K562 (cell line): ENCODE measurements around the gene NSMF. TPM values are rescaled to one million over a fixed set of nuclear protein-coding genes. Genes with fewer than 3 reads are reported as not detected.

ENCODE experiments used
- ATAC-seq: fragments of 200-7000 bp; cut with Tn5 transposase; 3 replicates; pipeline ENCODE4 v1.9.1; 2020; ENCODE audit warnings: moderate library complexity
- BruUV-seq: library from RNA; stranded (reverse); fragments of 400-500 nt; replicated peaks from 2 replicates; lab custom pipeline; 2021; lab: Mats Ljungman, UMichigan
- CTCF ChIA-PET: fragments of 300-600 bp; formaldehyde crosslinking; extraction: SDS; loops from one replicate; lab custom pipeline; 2021; ENCODE audit warnings: low intra/inter-chr PET ratio; lab: Yijun Ruan, JAX
- POLR2A ChIA-PET: fragments of 300-600, 350-650 bp; sonication (Branson Sonifier 250); formaldehyde crosslinking; extraction: SDS; loops from one replicate; lab custom pipeline; 2021; ENCODE audit warnings: antibody characterized with exemption, inconsistent platforms; lab: Yijun Ruan, JAX
- DNase-seq, 4 experiments: peaks; one replicate each; pipeline versions ENCODE4 v3.0.0 to v3.0.0-alpha.2; 2011 to 2018; ENCODE audit warnings: low spot score in 3 of 4, mixed read lengths in 3 of 4; ENCODE audit errors: extremely low read depth in 1 of 4
- FAIRE-seq: peaks from 2 replicates; lab custom pipeline; 2011; peaks lifted over from hg19 to GRCh38; lab: Jason Lieb, UNC
- H2AFZ ChIP-seq: 2 replicates; pipeline ENCODE4 v1.6.0; 2011; ENCODE audit warnings: low read depth, low read length, control low read depth, inconsistent platforms
- H3K27ac ChIP-seq: fragments of 200-600 bp; 3 replicates; pipeline ENCODE4 v1.8.0; 2011; ENCODE audit warnings: low read depth, mild to moderate bottlenecking, control low read depth, inconsistent platforms, low read length, moderate library complexity, mixed read lengths; ENCODE audit errors: extremely low read depth
- H3K27me3 ChIP-seq, 2 experiments: fragments of 300-600 bp in 1 of 2; 2 replicates in 1 of 2; 3 replicates in 1 of 2; pipeline versions ENCODE4 v1.6.0 to v1.8.0; 2011; ENCODE audit warnings: inconsistent platforms in 2 of 2, low read length in 2 of 2, mild to moderate bottlenecking in 1 of 2, mixed read lengths in 1 of 2, moderate library complexity in 1 of 2; ENCODE audit not compliant: control insufficient read depth in 2 of 2, insufficient read depth in 2 of 2
- H3K36me3 ChIP-seq: fragments of 300-600 bp; 3 replicates; pipeline ENCODE4 v1.8.0; 2011; ENCODE audit warnings: mild to moderate bottlenecking, low read length, inconsistent platforms; ENCODE audit not compliant: control insufficient read depth, insufficient read depth
- H3K4me1 ChIP-seq, 2 experiments: fragments of 200-600 bp in 1 of 2; replicated peaks in 1 of 2; 2 replicates in 1 of 2; 3 replicates in 1 of 2; pipeline versions ENCODE4 v1.5.1 to v1.8.0; 2011; ENCODE audit warnings: inconsistent platforms in 2 of 2, low read length in 2 of 2, mild to moderate bottlenecking in 1 of 2, mixed read lengths in 1 of 2, moderate library complexity in 1 of 2; ENCODE audit not compliant: control insufficient read depth in 2 of 2, insufficient read depth in 2 of 2
- H3K4me2 ChIP-seq: 2 replicates; pipeline ENCODE4 v1.6.1; 2011; ENCODE audit warnings: low read length, control low read depth, inconsistent platforms, mixed read lengths; ENCODE audit not compliant: insufficient read depth
- H3K4me3 ChIP-seq: fragments of 200-600 bp; sonication (generic), shearing (Covaris generic); 2 replicates; pipeline ENCODE4 v1.5.1; 2016; ENCODE audit warnings: control low read depth, inconsistent platforms
- H3K79me2 ChIP-seq: fragments of 200-600 bp; 3 replicates; pipeline ENCODE4 v1.8.0; 2011; ENCODE audit warnings: low read length, inconsistent platforms; ENCODE audit not compliant: control insufficient read depth, insufficient read depth
- H3K9ac ChIP-seq, 2 experiments: 2 replicates each; pipeline versions ENCODE4 v1.6.0 to v1.6.1; 2011; ENCODE audit warnings: low read depth in 2 of 2, low read length in 2 of 2, control low read depth in 1 of 2, inconsistent platforms in 1 of 2, mild to moderate bottlenecking in 1 of 2, mixed read lengths in 1 of 2; ENCODE audit not compliant: insufficient read depth in 1 of 2
- H3K9me1 ChIP-seq: one replicate; pipeline ENCODE4 v1.6.0; 2011; ENCODE audit warnings: inconsistent platforms, mild to moderate bottlenecking, low read length, moderate library complexity; ENCODE audit not compliant: control insufficient read depth, insufficient read depth
- H3K9me3 ChIP-seq: replicated peaks from 2 replicates; pipeline ENCODE4 v1.5.1; 2011; ENCODE audit warnings: low read depth, low read length, inconsistent platforms; ENCODE audit not compliant: control insufficient read depth, insufficient read depth
- H4K20me1 ChIP-seq: replicated peaks from 2 replicates; pipeline ENCODE4 v1.6.1; 2011; ENCODE audit warnings: low read length, inconsistent platforms, mixed read lengths; ENCODE audit not compliant: control insufficient read depth, insufficient read depth
- CCNT2 ChIP-seq: IDR thresholded peaks from 2 replicates; pipeline ENCODE4 v1.6.1; 2011; ENCODE audit warnings: borderline replicate concordance, low read depth, mild to moderate bottlenecking, moderate library complexity, mixed read lengths, low read length; ENCODE audit not compliant: insufficient read length; ENCODE audit errors: extremely low read depth
- FOXJ2 ChIP-seq: fragments of 200-800 bp; sonication (Bioruptor generic); IDR thresholded peaks from 2 replicates; pipeline ENCODE4 v1.6.1; 2016; ENCODE audit warnings: missing genetic modification characterization, missing compliant biosample characterization
- SP1 ChIP-seq: sonication (generic); formaldehyde crosslinking; IDR thresholded peaks from 2 replicates; pipeline ENCODE4 v1.8.1; 2022; ENCODE audit warnings: mild to moderate bottlenecking, missing genetic modification reagents
- UBTF ChIP-seq, 2 experiments: IDR thresholded peaks; 2 replicates each; pipeline ENCODE4 v1.6.1; 2012; ENCODE audit warnings: improper control_type of control experiment in 2 of 2, low read depth in 2 of 2, low read length in 2 of 2, borderline replicate concordance in 1 of 2
- ZBTB34 ChIP-seq: fragments of 250-450 bp; sonication (Bioruptor Pico); IDR thresholded peaks from 2 replicates; pipeline ENCODE4 v1.8.0; 2021; ENCODE audit warnings: mild to moderate bottlenecking, moderate library complexity
- ZNF318 ChIP-seq, 2 experiments: fragments of 450-650 bp; IDR thresholded peaks; 2 replicates each; pipeline ENCODE4 v1.6.1; 2016; ENCODE audit warnings: mild to moderate bottlenecking in 2 of 2, borderline replicate concordance in 1 of 2, low read depth in 1 of 2, moderate library complexity in 1 of 2
- ZNF778 ChIP-seq: fragments of 450-650 bp; formaldehyde crosslinking; IDR thresholded peaks from 2 replicates; pipeline ENCODE4 v1.4.0; 2020; ENCODE audit warnings: mild to moderate bottlenecking, moderate library complexity
- WGBS: fragments of 100-300 bp; shearing (Covaris generic); methylation state at CpG from one replicate; pipeline ENCODE4 v1.1.6; 2016; ENCODE audit warnings: low coverage, mixed read lengths; ENCODE audit not compliant: insufficient coverage; ENCODE audit errors: missing lambda C conversion rate; 5-methylcytosine and 5-hydroxymethylcytosine counted together
- in situ Hi-C: fragments of 300-500 bp; cut with MboI; formaldehyde crosslinking; loops from 4 replicates; pipeline ENCODE4 v1.15.0; 2018; ENCODE audit warnings: inconsistent platforms, mixed read lengths
- intact Hi-C: fragments of 100-400 bp; cut with micrococcal nuclease; formaldehyde crosslinking; loops from 2 replicates; pipeline ENCODE4 v1.14.2; 2022
- polyA plus RNA-seq, 8 experiments: library from polyadenylated mRNA; depleted of rRNA in 4 of 8; stranded (reverse) in 5 of 8; unstranded in 3 of 8; fragments of >200 nt; fragmentation: Nextera tagmentation in 2 of 8; fragmentation: Illumina TruSeq in 1 of 8; extraction: Ambion mirVana in 2 of 8; extraction: Trizol in 1 of 8; gene quantifications; 2 replicates each; pipeline versions ENCODE4 v1.2.1 to v1.2.3, GENCODE V29; 2011 to 2014; ENCODE audit warnings: inconsistent platforms in 1 of 8, missing spikeins in 1 of 8
- total RNA-seq, 7 experiments: library from RNA; depleted of rRNA in 6 of 7; stranded (reverse); fragments of >200 nt in 6 of 7; fragmentation: Illumina TruSeq in 2 of 7; extraction: Trizol in 2 of 7; gene quantifications; 2 replicates each; pipeline versions ENCODE4 v1.2.1 to v1.2.3, GENCODE V29; 2011 to 2021; ENCODE audit warnings: low replicate concordance in 1 of 7

NSMF gene
- total and polyA plus RNA-seq, 9 of the 15 experiments (the other 6 are each of a cell fraction or from before 2014, with no cell fraction given): 0.20 to 82.7 (median 29.3) TPM

DNA sequence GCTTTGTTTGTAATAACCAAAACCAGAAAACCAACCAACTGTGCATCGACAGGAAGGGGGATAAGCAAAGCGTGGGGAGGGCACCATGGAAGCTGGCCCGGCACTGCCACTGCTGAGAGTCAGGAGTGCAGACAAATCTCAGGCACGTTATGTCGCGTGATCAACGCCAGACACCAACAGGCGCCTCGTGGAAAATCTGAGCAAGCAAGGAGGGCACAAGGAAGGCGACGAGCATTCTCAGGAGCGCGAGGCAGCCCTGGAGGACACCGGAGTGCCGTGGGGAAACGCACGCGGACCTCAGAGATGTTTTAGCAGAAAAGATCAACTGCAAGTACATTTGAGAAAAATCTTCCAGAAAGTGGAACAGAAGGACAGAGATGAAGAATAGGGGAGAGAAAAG lies 15.1 kb upstream of the NSMF start:
- Histone ChIP-seq H3K79me2 (no peaks in the 10 kb centered on the region), H3K9me3 (peaks cover 10% of the 10 kb centered on the region), H3K36me3 (no peaks in the 10 kb centered on the region), H4K20me1 (no peaks in the 10 kb centered on the region), H3K27me3 (no peaks in the 10 kb centered on the region), H3K4me1 (peaks cover 0 to 20% of the 10 kb centered on the region in 2 experiments; a peak in 2 of 5 replicates), H3K9ac (no peak overlapping the region), H3K4me2 (no peak overlapping the region), H3K27ac (no peak overlapping the region), H3K4me3 (no peak overlapping the region), H2AFZ (no peak overlapping the region), H3K9me1 (no peaks in the 10 kb centered on the region)
- POLR2A ChIA-PET: interaction anchor here (0.6 kb wide), 1 partner anchor 505 kb away, joined by 3 read pairs; no protein-coding TSS in a partner anchor
- CTCF ChIA-PET: no interaction called here
- FAIRE-seq: no peak
- in situ Hi-C loops: no loop called here
- BruUV-seq: no TSS peak
- intact Hi-C loops: no loop called here
- no peak for DNase-seq
- 45% methylated on average over 18 of the region's 18 CpGs for WGBS
- ATAC-seq: no peak
- TF ChIP-seq FOXJ2 (tag) (no peak), ZBTB34 (CRISPR knock-in tag) (no peak), CCNT2 (no peak), ZNF778 (CRISPR knock-in tag) (no peak), UBTF (IDR thresholded peaks at IDR 0.05; ENCODE audit: borderline replicate concordance in 1 of 2, low read depth in 2 of 2, low read length in 2 of 2) (no peak), ZNF318 (IDR thresholded peaks at IDR 0.05; ENCODE audit: borderline replicate concordance in 1 of 2, low read depth in 1 of 2) (no peak), SP1 (CRISPR knock-in tag) (no peak)
